K562 (cell line): ENCODE results near the gene MTTP. TPM values are rescaled to one million over a fixed set of nuclear protein-coding genes. Genes with fewer than 3 reads are reported as not detected.
A peak's percentile ranks its signal among the peaks of the same experiment; 100 is the strongest.

Source experiments
- ATAC-seq: fragments of 200-7000 bp; cut with Tn5 transposase; 3 replicates; pipeline ENCODE4 v1.9.1; 2020; ENCODE audit warnings: moderate library complexity
- BruUV-seq: library from RNA; stranded (reverse); fragments of 400-500 nt; replicated peaks from 2 replicates; lab custom pipeline; 2021; lab: Mats Ljungman, UMichigan
- CTCF ChIA-PET: fragments of 300-600 bp; formaldehyde crosslinking; extraction: SDS; loops from one replicate; lab custom pipeline; 2021; ENCODE audit warnings: low intra/inter-chr PET ratio; lab: Yijun Ruan, JAX
- POLR2A ChIA-PET: fragments of 300-600, 350-650 bp; sonication (Branson Sonifier 250); formaldehyde crosslinking; extraction: SDS; loops from one replicate; lab custom pipeline; 2021; ENCODE audit warnings: antibody characterized with exemption, inconsistent platforms; lab: Yijun Ruan, JAX
- DNase-seq, 4 experiments: peaks; one replicate each; pipeline versions ENCODE4 v3.0.0 to v3.0.0-alpha.2; 2011 to 2018; ENCODE audit warnings: low spot score in 3 of 4, mixed read lengths in 3 of 4; ENCODE audit errors: extremely low read depth in 1 of 4
- FAIRE-seq: peaks from 2 replicates; lab custom pipeline; 2011; peaks lifted over from hg19 to GRCh38; lab: Jason Lieb, UNC
- H2AFZ ChIP-seq: 2 replicates; pipeline ENCODE4 v1.6.0; 2011; ENCODE audit warnings: low read depth, low read length, control low read depth, inconsistent platforms
- H3K27ac ChIP-seq: fragments of 200-600 bp; 3 replicates; pipeline ENCODE4 v1.8.0; 2011; ENCODE audit warnings: low read depth, mild to moderate bottlenecking, control low read depth, inconsistent platforms, low read length, moderate library complexity, mixed read lengths; ENCODE audit errors: extremely low read depth
- H3K27me3 ChIP-seq, 2 experiments: fragments of 300-600 bp in 1 of 2; 2 replicates in 1 of 2; 3 replicates in 1 of 2; pipeline versions ENCODE4 v1.6.0 to v1.8.0; 2011; ENCODE audit warnings: inconsistent platforms in 2 of 2, low read length in 2 of 2, mild to moderate bottlenecking in 1 of 2, mixed read lengths in 1 of 2, moderate library complexity in 1 of 2; ENCODE audit not compliant: control insufficient read depth in 2 of 2, insufficient read depth in 2 of 2
- H3K36me3 ChIP-seq: fragments of 300-600 bp; 3 replicates; pipeline ENCODE4 v1.8.0; 2011; ENCODE audit warnings: mild to moderate bottlenecking, low read length, inconsistent platforms; ENCODE audit not compliant: control insufficient read depth, insufficient read depth
- H3K4me1 ChIP-seq, 2 experiments: fragments of 200-600 bp in 1 of 2; replicated peaks in 1 of 2; 2 replicates in 1 of 2; 3 replicates in 1 of 2; pipeline versions ENCODE4 v1.5.1 to v1.8.0; 2011; ENCODE audit warnings: inconsistent platforms in 2 of 2, low read length in 2 of 2, mild to moderate bottlenecking in 1 of 2, mixed read lengths in 1 of 2, moderate library complexity in 1 of 2; ENCODE audit not compliant: control insufficient read depth in 2 of 2, insufficient read depth in 2 of 2
- H3K4me2 ChIP-seq: 2 replicates; pipeline ENCODE4 v1.6.1; 2011; ENCODE audit warnings: low read length, control low read depth, inconsistent platforms, mixed read lengths; ENCODE audit not compliant: insufficient read depth
- H3K4me3 ChIP-seq: fragments of 200-600 bp; sonication (generic), shearing (Covaris generic); 2 replicates; pipeline ENCODE4 v1.5.1; 2016; ENCODE audit warnings: control low read depth, inconsistent platforms
- H3K79me2 ChIP-seq: fragments of 200-600 bp; 3 replicates; pipeline ENCODE4 v1.8.0; 2011; ENCODE audit warnings: low read length, inconsistent platforms; ENCODE audit not compliant: control insufficient read depth, insufficient read depth
- H3K9ac ChIP-seq, 2 experiments: 2 replicates each; pipeline versions ENCODE4 v1.6.0 to v1.6.1; 2011; ENCODE audit warnings: low read depth in 2 of 2, low read length in 2 of 2, control low read depth in 1 of 2, inconsistent platforms in 1 of 2, mild to moderate bottlenecking in 1 of 2, mixed read lengths in 1 of 2; ENCODE audit not compliant: insufficient read depth in 1 of 2
- H3K9me1 ChIP-seq: one replicate; pipeline ENCODE4 v1.6.0; 2011; ENCODE audit warnings: inconsistent platforms, mild to moderate bottlenecking, low read length, moderate library complexity; ENCODE audit not compliant: control insufficient read depth, insufficient read depth
- H3K9me3 ChIP-seq: replicated peaks from 2 replicates; pipeline ENCODE4 v1.5.1; 2011; ENCODE audit warnings: low read depth, low read length, inconsistent platforms; ENCODE audit not compliant: control insufficient read depth, insufficient read depth
- H4K20me1 ChIP-seq: replicated peaks from 2 replicates; pipeline ENCODE4 v1.6.1; 2011; ENCODE audit warnings: low read length, inconsistent platforms, mixed read lengths; ENCODE audit not compliant: control insufficient read depth, insufficient read depth
- CTCF ChIP-seq, 3 experiments: IDR thresholded peaks in 2 of 3; conservative IDR thresholded peaks in 1 of 3; 2 replicates each; pipeline ENCODE4 v1.5.1; 2011 to 2012; ENCODE audit warnings: low read length in 3 of 3, mild to moderate bottlenecking in 3 of 3, control low read depth in 2 of 3, improper control_type of control experiment in 1 of 3, inconsistent platforms in 1 of 3, low read depth in 1 of 3, mixed read lengths in 1 of 3, moderate library complexity in 1 of 3; ENCODE audit not compliant: insufficient read depth in 2 of 3
- ZNF740 ChIP-seq, 3 experiments: fragments of 200-800 bp in 1 of 3; sonication (Bioruptor generic) in 1 of 3; sonication (generic) in 1 of 3; formaldehyde crosslinking in 1 of 3; IDR thresholded peaks; 2 replicates each; pipeline versions ENCODE4 v1.6.1 to v1.8.0; 2016 to 2022; ENCODE audit warnings: mild to moderate bottlenecking in 2 of 3, missing compliant biosample characterization in 2 of 3, missing genetic modification characterization in 2 of 3, missing genetic modification reagents in 1 of 3
- WGBS: fragments of 100-300 bp; shearing (Covaris generic); methylation state at CpG from one replicate; pipeline ENCODE4 v1.1.6; 2016; ENCODE audit warnings: low coverage, mixed read lengths; ENCODE audit not compliant: insufficient coverage; ENCODE audit errors: missing lambda C conversion rate; 5-methylcytosine and 5-hydroxymethylcytosine counted together
- in situ Hi-C: fragments of 300-500 bp; cut with MboI; formaldehyde crosslinking; loops from 4 replicates; pipeline ENCODE4 v1.15.0; 2018; ENCODE audit warnings: inconsistent platforms, mixed read lengths
- intact Hi-C: fragments of 100-400 bp; cut with micrococcal nuclease; formaldehyde crosslinking; loops from 2 replicates; pipeline ENCODE4 v1.14.2; 2022
- polyA plus RNA-seq, 8 experiments: library from polyadenylated mRNA; depleted of rRNA in 4 of 8; stranded (reverse) in 5 of 8; unstranded in 3 of 8; fragments of >200 nt; fragmentation: Nextera tagmentation in 2 of 8; fragmentation: Illumina TruSeq in 1 of 8; extraction: Ambion mirVana in 2 of 8; extraction: Trizol in 1 of 8; gene quantifications; 2 replicates each; pipeline versions ENCODE4 v1.2.1 to v1.2.3, GENCODE V29; 2011 to 2014; ENCODE audit warnings: inconsistent platforms in 1 of 8, missing spikeins in 1 of 8
- total RNA-seq, 7 experiments: library from RNA; depleted of rRNA in 6 of 7; stranded (reverse); fragments of >200 nt in 6 of 7; fragmentation: Illumina TruSeq in 2 of 7; extraction: Trizol in 2 of 7; gene quantifications; 2 replicates each; pipeline versions ENCODE4 v1.2.1 to v1.2.3, GENCODE V29; 2011 to 2021; ENCODE audit warnings: low replicate concordance in 1 of 7

MTTP gene
- total and polyA plus RNA-seq, 9 of the 15 experiments (the other 6 are each of a cell fraction or from before 2014, with no cell fraction given) = 0.01 to 0.29 (median 0.04) TPM; not detected in 2

DNA sequence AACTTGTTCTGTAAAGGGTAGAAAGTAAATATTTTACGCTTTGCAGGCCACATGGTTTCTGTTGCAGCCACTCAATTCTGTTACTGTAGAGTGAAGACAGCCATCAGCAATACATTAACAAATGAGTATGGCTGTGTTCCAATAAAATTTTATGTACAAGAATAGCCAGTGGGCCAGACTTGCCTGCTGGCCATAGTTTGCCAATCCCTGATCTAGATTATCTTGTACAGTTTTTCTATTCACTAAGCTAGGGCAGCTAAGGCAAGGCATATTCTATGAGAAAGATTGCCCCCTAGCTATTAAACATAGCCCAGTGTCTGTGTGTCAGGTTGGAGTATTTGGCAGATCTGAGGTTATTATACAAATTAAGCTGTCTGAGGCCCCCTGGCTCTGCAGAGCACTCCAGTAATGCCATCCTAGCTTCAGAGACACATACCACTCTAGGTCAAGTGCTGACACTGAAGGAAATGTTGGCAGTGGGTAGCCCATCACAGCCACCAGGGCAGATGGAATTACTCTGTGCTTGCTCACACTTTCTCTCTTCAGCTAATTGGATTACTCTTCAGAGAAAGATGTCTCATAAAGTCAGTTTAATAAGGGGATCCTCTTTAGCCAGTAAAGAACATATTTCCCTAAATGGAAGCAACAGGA is 40.7 kb downstream of the MTTP start:
- Histone ChIP-seq H3K79me2 (no peaks in the 10 kb centered on the region), H2AFZ (no peak overlapping the region), H3K27me3 (no peaks in the 10 kb centered on the region; a peak in 1 of 5 replicates), H3K9me3 (no peaks in the 10 kb centered on the region), H3K4me2 (no peak overlapping the region), H3K9ac (no peak overlapping the region), H3K4me1 (no peaks in the 10 kb centered on the region), H3K9me1 (no peaks in the 10 kb centered on the region), H4K20me1 (no peaks in the 10 kb centered on the region), H3K36me3 (no peaks in the 10 kb centered on the region), H3K4me3 (no peak overlapping the region), H3K27ac (no peak overlapping the region)
- no peak for DNase-seq
- in situ Hi-C loops = no loop called here
- TF ChIP-seq CTCF (IDR thresholded peaks at IDR 0.05 in 2 of 3, conservative IDR thresholded peaks at IDR 0.05 in 1 of 3; ENCODE audit: insufficient read depth in 2 of 3, low read depth in 1 of 3, low read length in 3 of 3) = peak in 1 of 3 experiments; percentile 8; a peak in 1 of 6 replicates
- no peak for TF ChIP-seq ZNF740 (CRISPR knock-in tag; IDR thresholded peaks at IDR 0.05)
- TF ChIP-seq ZNF740 (tag; IDR thresholded peaks at IDR 0.05) = no peak
- ATAC-seq = peak; percentile 46; the same call in 1 of the 3 replicates
- BruUV-seq = no TSS peak
- ChIA-PET CTCF (no interaction called here), POLR2A (no interaction called here)
- WGBS = 8% methylated on average over 1 of the region's 1 CpG
- intact Hi-C loops = no loop called here
- FAIRE-seq = no peak
